ENCODE results near the gene NME7.
A peak's percentile ranks its signal among the peaks of the same experiment; 100 is the strongest.
"Not testable (repeated sequence)": the region's sequence is repeated elsewhere in the genome, so short reads cannot be mapped to it uniquely, and the experiment has no call there.

The NME7 gene

GRCh38 chr1:169340882-169341281 is 26.7 kb downstream of the NME7 start:
- no peak for DNase-seq

- no peak for DNase-seq
Observed at GRCh38 chr1:169339773-169340172, 27.8 kb downstream of the NME7 start.

GRCh38 chr1:169338617-169339016 is 29.0 kb downstream of the NME7 start:
- no peak for DNase-seq

- not testable (repeated sequence) for DNase-seq
Observed at GRCh38 chr1:169336947-169337715, 30.5 kb downstream of the NME7 start.

GRCh38 chr1:169334727-169335126 is 32.9 kb downstream of the NME7 start:
- not testable (repeated sequence) for DNase-seq

GRCh38 chr1:169330927-169331326 is 36.7 kb downstream of the NME7 start:
- no peak for DNase-seq

- DNase-seq = no peak
Observed at GRCh38 chr1:169329383-169329782, 38.2 kb downstream of the NME7 start.

GRCh38 chr1:169327875-169328274 is 39.7 kb downstream of the NME7 start:
- DNase-seq = no peak

- peak; percentile 1 to 12 for DNase-seq
Observed at GRCh38 chr1:169326956-169327268, 40.7 kb downstream of the NME7 start.

- no peak for DNase-seq
Observed at GRCh38 chr1:169326261-169326955, 41.2 kb downstream of the NME7 start.

GRCh38 chr1:169325117-169325516 is 42.5 kb downstream of the NME7 start:
- DNase-seq = no peak

GRCh38 chr1:169322138-169322537 is 45.5 kb downstream of the NME7 start:
- no peak for DNase-seq

- no peak for DNase-seq
Observed at GRCh38 chr1:169321539-169321938, 46.1 kb downstream of the NME7 start.

GRCh38 chr1:169318536-169319244 is 48.9 kb downstream of the NME7 start:
- no peak for DNase-seq

- DNase-seq = no peak
Observed at GRCh38 chr1:169316556-169316955, 51.0 kb downstream of the NME7 start.

GRCh38 chr1:169312084-169312954 is 55.3 kb downstream of the NME7 start:
- DNase-seq = peak; percentile 64 to 78

- DNase-seq = peak; percentile 47 to 54
Observed at GRCh38 chr1:169309178-169310166, 58.1 kb downstream of the NME7 start.

GRCh38 chr1:169308313-169309039 is 59.1 kb downstream of the NME7 start:
- no peak for DNase-seq

GRCh38 chr1:169307176-169307575 is 60.4 kb downstream of the NME7 start:
- DNase-seq = no peak

- no peak for DNase-seq
Observed at GRCh38 chr1:169305948-169306347, 61.6 kb downstream of the NME7 start.

- no peak for DNase-seq
Observed at GRCh38 chr1:169305356-169305755, 62.2 kb downstream of the NME7 start.
